Thoracic aorta (tissue), 2 donors: Measurements from ENCODE around the gene MYL6. TPM values are rescaled to one million over a fixed set of nuclear protein-coding genes. Genes with fewer than 3 reads are reported as not detected.

Experiments used
- ATAC-seq: fragments of 150-250 bp; one replicate; pipeline ENCODE4 v1.8.0; 2017; ENCODE audit warnings: low read depth; ENCODE audit not compliant: insufficient number of reproducible peaks, low FRiP score
- DNase-seq: peaks from one replicate; pipeline ENCODE4 v3.0.0-alpha.2; 2020; ENCODE audit warnings: low spot score
- H3K27ac ChIP-seq, 2 donors: fragments of 200-600 bp; sonication (generic); 1 replicate in 1 of 2; 2 replicates in 1 of 2; pipeline ENCODE4 v1.5.1; 2016; ENCODE audit warnings: mild to moderate bottlenecking in 2 of 2, moderate library complexity in 2 of 2
- H3K27me3 ChIP-seq: fragments of 200-600 bp; sonication (generic); replicated peaks from 2 replicates; pipeline ENCODE4 v1.6.0; 2016; ENCODE audit warnings: mild to moderate bottlenecking; ENCODE audit not compliant: insufficient read depth
- H3K36me3 ChIP-seq: fragments of 200-600 bp; sonication (generic); one replicate; pipeline ENCODE4 v1.5.1; 2016
- H3K4me1 ChIP-seq, 2 donors: fragments of 200-600 bp; sonication (generic); 1 replicate in 1 of 2; 2 replicates in 1 of 2; pipeline versions ENCODE4 v1.5.1 to v1.6.0; 2016; ENCODE audit warnings: low read depth in 2 of 2, mild to moderate bottlenecking in 1 of 2; ENCODE audit not compliant: control insufficient read depth in 1 of 2
- H3K4me3 ChIP-seq: fragments of 200-600 bp; sonication (generic); 2 replicates; pipeline ENCODE4 v1.5.1; 2016; ENCODE audit warnings: mild to moderate bottlenecking
- H3K9me3 ChIP-seq: fragments of 200-600 bp; sonication (generic); 2 replicates; pipeline ENCODE4 v1.5.1; 2016
- CTCF ChIP-seq: fragments of 200-600 bp; sonication (generic); IDR thresholded peaks from one replicate; pipeline ENCODE4 v1.5.1; 2019; ENCODE audit warnings: antibody characterized with exemption
- total RNA-seq, 2 donors: library from RNA; depleted of rRNA; stranded (reverse); fragments of >200 nt; gene quantifications; one replicate each; pipeline versions ENCODE4 v1.1.0 to v1.2.3, GENCODE V29; 2016

The MYL6 gene
- total RNA-seq, 2 donors from 2014 or later = 1,762 to 3,064 TPM

- Histone ChIP-seq H3K27me3 (no peaks in the 10 kb centered on the region), H3K4me1 (peaks cover 15 to 24% of the 10 kb centered on the region in 2 donors), H3K36me3 (peaks cover 31% of the 10 kb centered on the region), H3K9me3 (no peaks in the 10 kb centered on the region), H3K27ac (no peak overlapping the region), H3K4me3 (no peak overlapping the region)
- no peak for TF ChIP-seq CTCF
- DNase-seq (no peak), ATAC-seq (no peak)
These were observed 28.8 kb downstream of the MYL6 start for GRCh38 chr12:56186957-56187356.

- DNase-seq = no peak
- no peak for TF ChIP-seq CTCF
These were observed 30.1 kb downstream of the MYL6 start for GRCh38 chr12:56188131-56188777.

GRCh38 chr12:56188778-56189098, 30.6 kb downstream of the MYL6 start:
- Histone ChIP-seq H3K9me3 (no peaks in the 10 kb centered on the region), H3K4me1 (peaks cover 15 to 24% of the 10 kb centered on the region in 2 donors), H3K27ac (peak overlapping the region; percentile 72 to 80), H3K36me3 (peaks cover 16% of the 10 kb centered on the region), H3K4me3 (peak overlapping the region; percentile 90), H3K27me3 (no peaks in the 10 kb centered on the region)
- no peak for DNase-seq
- ATAC-seq = no peak
- TF ChIP-seq CTCF = no peak

More at GRCh38 chr12:56188131-56188777, 30.1 kb downstream of the MYL6 start:
- peak overlapping the region; percentile 90 for H3K4me3 ChIP-seq
- no peaks in the 10 kb centered on the region for H3K9me3 ChIP-seq
- peaks cover 15 to 24% of the 10 kb centered on the region in 2 donors for H3K4me1 ChIP-seq
- no peak for ATAC-seq
- peak overlapping the region; percentile 72 to 80 for H3K27ac ChIP-seq
- no peaks in the 10 kb centered on the region for H3K27me3 ChIP-seq
- H3K36me3 ChIP-seq = peaks cover 20% of the 10 kb centered on the region

DNA sequence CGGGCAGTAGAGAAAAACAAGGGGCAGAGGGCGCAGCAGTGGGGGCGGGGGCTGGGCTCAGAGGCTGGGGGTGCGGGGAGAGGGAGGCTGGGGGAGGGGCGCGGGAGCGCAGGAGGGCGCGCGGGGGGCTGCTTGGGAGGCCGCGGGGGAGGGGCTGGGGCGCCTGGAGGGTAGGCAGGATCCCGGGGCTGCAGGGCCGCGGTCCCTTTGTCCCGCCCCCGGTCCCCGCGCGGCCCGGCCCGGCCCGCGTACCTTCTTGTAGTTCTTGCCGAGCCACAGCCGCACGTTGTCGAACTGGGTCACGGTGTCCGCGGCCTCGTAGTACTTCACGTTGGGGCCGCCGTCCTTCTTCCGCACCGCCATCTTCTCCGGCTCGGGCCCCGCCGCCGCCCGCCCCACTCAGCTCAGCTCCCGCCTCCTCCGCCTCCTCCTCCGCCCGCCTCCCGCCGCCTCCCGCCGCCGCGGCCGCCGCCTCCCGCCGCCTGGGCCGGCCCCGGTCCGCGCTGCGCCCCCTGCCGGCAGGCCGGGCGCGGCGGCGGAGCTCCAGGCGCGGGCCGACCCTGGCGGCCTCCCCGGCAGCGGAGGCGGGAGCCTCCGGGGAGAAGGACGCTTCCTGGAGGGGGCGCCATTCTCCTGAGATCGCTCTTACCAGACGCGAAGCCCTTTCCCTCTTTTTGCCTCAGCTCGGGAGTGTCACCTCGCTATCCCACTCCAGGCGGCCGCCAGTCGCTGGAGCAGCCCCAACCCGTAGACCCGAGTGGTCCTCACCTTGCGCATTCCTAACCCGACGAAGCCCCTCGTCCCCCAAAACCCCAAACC, 31.1 kb downstream of the MYL6 start, which contains the start of gene SMARCC2:
Gene SMARCC2 (minus strand): TSS at position 385 of the 819 bp plus-strand sequence. CDS start 22 bp downstream, at position 363.
- Histone ChIP-seq H3K4me3 (peak within 1 kb of the TSS; percentile 90), H3K36me3 (peaks cover 10% of the 10 kb centered on the region), H3K4me1 (peaks cover 15 to 24% of the 10 kb centered on the region in 2 donors), H3K27ac (peak within 1 kb of the TSS; percentile 98 to 100), H3K27me3 (no peaks in the 10 kb centered on the region), H3K9me3 (no peaks in the 10 kb centered on the region)
- peak; percentile 47 for DNase-seq
- peak; percentile 67 for ATAC-seq
- TF ChIP-seq CTCF = peak; percentile 64
